ENCODE results near the gene RASSF4.

Gene RASSF4

DNA sequence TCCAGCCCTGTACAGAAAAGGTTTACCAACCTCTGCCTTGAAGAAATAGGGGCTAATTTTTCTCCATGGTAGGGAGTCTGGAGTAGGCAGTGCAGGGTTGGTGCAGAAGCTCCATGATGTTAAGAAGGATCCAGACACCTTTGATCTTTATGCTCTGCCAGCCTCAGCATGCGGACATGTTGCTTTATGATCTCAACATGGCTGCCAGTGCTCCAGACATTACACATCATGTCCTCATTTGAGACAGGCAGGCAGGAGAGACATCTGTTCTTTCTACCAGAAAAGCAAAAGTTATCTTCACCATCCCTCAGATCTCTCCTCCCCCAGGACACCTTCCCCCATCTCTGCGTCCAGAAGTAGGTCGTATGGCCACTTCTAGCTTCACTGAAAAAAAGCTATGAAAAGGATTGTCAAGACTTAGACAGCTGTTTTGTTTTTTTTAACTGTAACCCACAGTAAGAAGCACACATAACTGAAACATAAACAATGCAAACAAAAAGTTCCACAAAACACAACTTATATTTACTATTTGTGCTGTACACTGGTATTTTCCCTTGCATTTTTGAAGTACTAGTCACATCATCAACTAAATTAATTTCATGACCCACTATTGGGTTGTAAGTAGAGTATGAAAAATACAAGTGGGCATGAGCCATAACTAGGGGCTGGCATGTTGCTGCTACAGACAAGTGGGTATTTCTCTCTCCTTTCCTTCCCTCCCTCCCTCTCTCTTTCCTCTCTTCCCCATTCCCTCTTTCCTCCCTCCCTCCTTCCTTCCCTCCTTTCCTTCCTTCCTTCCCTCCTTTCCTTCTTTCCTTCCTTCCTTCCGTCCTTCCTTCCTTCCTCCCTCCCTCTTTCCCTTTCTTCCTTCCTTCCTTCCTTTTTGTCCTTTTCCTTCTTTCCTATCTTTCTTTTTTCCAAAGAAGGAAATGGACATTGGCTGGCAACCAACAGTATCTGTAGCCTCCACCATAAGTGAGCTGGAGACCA is 2.6 kb upstream of the RASSF4 start:
- Histone ChIP-seq H3K4me3 (replicated peaks; ENCODE audit: insufficient read depth, low read length) (no peak overlapping the region), H3K27ac (replicated peaks) (no peak overlapping the region), H3K27me3 (ENCODE audit: insufficient read depth, poor library complexity, severe bottlenecking) (no peaks in the 10 kb centered on the region)
- no peak for DNase-seq (ENCODE audit: low read depth in 1 of 2, low spot score in 1 of 2)
- TF ChIP-seq POLR2AphosphoS5 (IDR thresholded peaks at IDR 0.05; ENCODE audit: low read depth), result no peak
- TF ChIP-seq, protein P1, sequence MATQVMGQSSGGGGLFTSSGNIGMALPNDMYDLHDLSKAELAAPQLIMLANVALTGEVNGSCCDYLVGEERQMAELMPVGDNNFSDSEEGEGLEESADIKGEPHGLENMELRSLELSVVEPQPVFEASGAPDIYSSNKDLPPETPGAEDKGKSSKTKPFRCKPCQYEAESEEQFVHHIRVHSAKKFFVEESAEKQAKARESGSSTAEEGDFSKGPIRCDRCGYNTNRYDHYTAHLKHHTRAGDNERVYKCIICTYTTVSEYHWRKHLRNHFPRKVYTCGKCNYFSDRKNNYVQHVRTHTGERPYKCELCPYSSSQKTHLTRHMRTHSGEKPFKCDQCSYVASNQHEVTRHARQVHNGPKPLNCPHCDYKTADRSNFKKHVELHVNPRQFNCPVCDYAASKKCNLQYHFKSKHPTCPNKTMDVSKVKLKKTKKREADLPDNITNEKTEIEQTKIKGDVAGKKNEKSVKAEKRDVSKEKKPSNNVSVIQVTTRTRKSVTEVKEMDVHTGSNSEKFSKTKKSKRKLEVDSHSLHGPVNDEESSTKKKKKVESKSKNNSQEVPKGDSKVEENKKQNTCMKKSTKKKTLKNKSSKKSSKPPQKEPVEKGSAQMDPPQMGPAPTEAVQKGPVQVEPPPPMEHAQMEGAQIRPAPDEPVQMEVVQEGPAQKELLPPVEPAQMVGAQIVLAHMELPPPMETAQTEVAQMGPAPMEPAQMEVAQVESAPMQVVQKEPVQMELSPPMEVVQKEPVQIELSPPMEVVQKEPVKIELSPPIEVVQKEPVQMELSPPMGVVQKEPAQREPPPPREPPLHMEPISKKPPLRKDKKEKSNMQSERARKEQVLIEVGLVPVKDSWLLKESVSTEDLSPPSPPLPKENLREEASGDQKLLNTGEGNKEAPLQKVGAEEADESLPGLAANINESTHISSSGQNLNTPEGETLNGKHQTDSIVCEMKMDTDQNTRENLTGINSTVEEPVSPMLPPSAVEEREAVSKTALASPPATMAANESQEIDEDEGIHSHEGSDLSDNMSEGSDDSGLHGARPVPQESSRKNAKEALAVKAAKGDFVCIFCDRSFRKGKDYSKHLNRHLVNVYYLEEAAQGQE (IDR thresholded peaks at IDR 0.05; ENCODE audit: insufficient replicate concordance, low read depth), result no peak
- TF ChIP-seq SPI1 (IDR thresholded peaks at IDR 0.05; ENCODE audit: borderline replicate concordance, low read depth), result no peak
- no peak for TF ChIP-seq GABPA (IDR thresholded peaks at IDR 0.05; ENCODE audit: low read depth)
- TF ChIP-seq, protein P2, sequence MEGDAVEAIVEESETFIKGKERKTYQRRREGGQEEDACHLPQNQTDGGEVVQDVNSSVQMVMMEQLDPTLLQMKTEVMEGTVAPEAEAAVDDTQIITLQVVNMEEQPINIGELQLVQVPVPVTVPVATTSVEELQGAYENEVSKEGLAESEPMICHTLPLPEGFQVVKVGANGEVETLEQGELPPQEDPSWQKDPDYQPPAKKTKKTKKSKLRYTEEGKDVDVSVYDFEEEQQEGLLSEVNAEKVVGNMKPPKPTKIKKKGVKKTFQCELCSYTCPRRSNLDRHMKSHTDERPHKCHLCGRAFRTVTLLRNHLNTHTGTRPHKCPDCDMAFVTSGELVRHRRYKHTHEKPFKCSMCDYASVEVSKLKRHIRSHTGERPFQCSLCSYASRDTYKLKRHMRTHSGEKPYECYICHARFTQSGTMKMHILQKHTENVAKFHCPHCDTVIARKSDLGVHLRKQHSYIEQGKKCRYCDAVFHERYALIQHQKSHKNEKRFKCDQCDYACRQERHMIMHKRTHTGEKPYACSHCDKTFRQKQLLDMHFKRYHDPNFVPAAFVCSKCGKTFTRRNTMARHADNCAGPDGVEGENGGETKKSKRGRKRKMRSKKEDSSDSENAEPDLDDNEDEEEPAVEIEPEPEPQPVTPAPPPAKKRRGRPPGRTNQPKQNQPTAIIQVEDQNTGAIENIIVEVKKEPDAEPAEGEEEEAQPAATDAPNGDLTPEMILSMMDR (IDR thresholded peaks at IDR 0.05; ENCODE audit: insufficient read depth, low read length), result no peak

DNA sequence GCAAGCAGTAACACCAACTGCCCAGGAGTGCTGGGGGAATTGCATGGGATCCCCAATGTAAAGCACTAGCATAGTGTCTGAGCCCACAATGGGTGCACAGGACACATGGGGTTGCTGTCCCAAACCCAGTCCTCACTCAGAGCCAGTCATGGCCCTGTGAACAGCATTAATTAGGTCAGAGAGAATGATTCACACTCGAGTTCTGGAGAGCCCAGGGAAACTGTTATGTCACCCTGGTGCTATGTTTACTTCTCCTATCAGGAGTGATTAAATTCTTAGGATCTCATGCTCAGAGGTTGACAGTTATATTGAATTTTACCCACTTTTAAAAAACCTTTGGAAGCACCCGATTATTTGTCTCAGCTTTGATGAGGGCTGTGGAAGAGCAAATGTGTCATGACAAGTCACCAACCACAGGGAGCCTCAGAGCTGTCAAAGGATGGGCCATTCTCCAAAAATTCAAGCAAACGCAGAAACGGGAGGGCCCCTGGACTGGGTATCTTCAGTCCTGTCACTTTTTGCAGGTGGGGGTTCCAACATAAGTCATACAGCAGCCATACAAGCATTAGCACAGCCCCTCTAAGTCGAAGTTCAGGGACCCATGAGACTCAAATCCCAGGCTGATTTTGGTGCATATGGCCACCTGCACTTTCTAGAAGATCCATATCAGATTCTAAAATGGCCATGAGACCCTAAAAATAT is 1.3 kb upstream of the RASSF4 start:
- Histone ChIP-seq H3K4me3 (replicated peaks; ENCODE audit: insufficient read depth, low read length) (peak overlapping the region; percentile 75), H3K27ac (replicated peaks) (peak overlapping the region; percentile 76), H3K27me3 (ENCODE audit: insufficient read depth, poor library complexity, severe bottlenecking) (no peaks in the 10 kb centered on the region)
- TF ChIP-seq, protein P1 (IDR thresholded peaks at IDR 0.05; ENCODE audit: insufficient replicate concordance, low read depth), result no peak
- DNase-seq (ENCODE audit: low read depth in 1 of 2, low spot score in 1 of 2), result no peak

DNA sequence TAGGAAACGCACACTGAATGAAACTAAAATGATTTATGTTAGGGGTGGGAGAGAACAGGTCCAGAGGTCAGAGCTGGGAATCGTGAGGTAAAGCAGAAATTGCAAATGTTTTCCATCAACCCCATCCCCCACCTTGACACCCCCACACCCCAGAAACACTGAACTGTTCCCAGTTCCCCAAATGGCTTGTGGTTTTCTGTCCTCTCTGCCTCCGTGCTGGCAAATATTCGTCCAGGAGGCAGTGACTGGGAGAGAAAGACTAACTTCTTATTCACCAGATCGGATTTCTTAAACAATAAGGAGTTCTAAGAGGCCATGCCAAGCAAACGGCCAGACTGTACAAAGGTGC is 730 bp upstream of the RASSF4 start:
- Histone ChIP-seq H3K4me3 (replicated peaks; ENCODE audit: insufficient read depth, low read length) (peak overlapping the region; percentile 75), H3K27me3 (ENCODE audit: insufficient read depth, poor library complexity, severe bottlenecking) (no peaks in the 10 kb centered on the region), H3K27ac (replicated peaks) (peak overlapping the region; percentile 76)
- DNase-seq (ENCODE audit: low read depth in 1 of 2, low spot score in 1 of 2), result no peak
- TF ChIP-seq SPI1 (IDR thresholded peaks at IDR 0.05; ENCODE audit: borderline replicate concordance, low read depth), result peak; percentile 42; the same call in 1 of the 2 replicates
- TF ChIP-seq, protein P2 (IDR thresholded peaks at IDR 0.05; ENCODE audit: insufficient read depth, low read length), result no peak

DNA sequence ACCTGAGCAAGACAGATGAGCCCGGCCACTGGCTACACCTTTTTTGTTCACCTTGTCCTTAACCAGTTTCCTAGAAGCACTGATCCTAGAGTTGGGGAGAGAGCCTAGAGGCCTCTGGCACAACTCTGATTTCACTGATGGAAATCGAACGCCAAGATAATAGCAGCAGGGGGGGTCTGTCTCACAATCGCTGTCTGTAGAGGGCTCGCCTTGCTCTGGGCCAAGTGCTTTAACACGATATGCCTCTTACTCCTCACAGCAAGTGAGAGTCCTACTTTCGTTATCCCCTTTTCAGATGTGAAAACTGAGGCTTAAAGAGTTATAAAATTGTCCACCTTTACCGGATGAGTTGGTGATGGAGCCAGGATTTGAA is 472 bp downstream of the RASSF4 start:
- H3K27ac ChIP-seq (replicated peaks), result peak overlapping the region; percentile 97
- no peaks in the 10 kb centered on the region for H3K27me3 ChIP-seq (ENCODE audit: insufficient read depth, poor library complexity, severe bottlenecking)
- no peak for DNase-seq (ENCODE audit: low read depth in 1 of 2, low spot score in 1 of 2)
- H3K4me3 ChIP-seq (replicated peaks; ENCODE audit: insufficient read depth, low read length), result peak overlapping the region; percentile 75
- TF ChIP-seq, protein P1 (IDR thresholded peaks at IDR 0.05; ENCODE audit: insufficient replicate concordance, low read depth), result no peak
- no peak for TF ChIP-seq POLR2AphosphoS5 (IDR thresholded peaks at IDR 0.05; ENCODE audit: low read depth)
- TF ChIP-seq, protein P2 (IDR thresholded peaks at IDR 0.05; ENCODE audit: insufficient read depth, low read length), result no peak
- no peak for TF ChIP-seq GABPA (IDR thresholded peaks at IDR 0.05; ENCODE audit: low read depth)
- TF ChIP-seq SPI1 (IDR thresholded peaks at IDR 0.05; ENCODE audit: borderline replicate concordance, low read depth), result no peak
